A549 (cell line): ENCODE data around the gene DCPS. TPM values are rescaled to one million over a fixed set of nuclear protein-coding genes. Genes with fewer than 3 reads are reported as not detected.

Experiments used
- ATAC-seq, 2 experiments: fragments of 200-7000 bp in 1 of 2; fragments of >200 bp in 1 of 2; cut with Nextera tagmentation in 1 of 2; cut with Tn5 transposase in 1 of 2; 3 replicates each; pipeline versions ENCODE4 v1.8.0 to v1.9.1; 2018 to 2020; ENCODE audit warnings: mild to moderate bottlenecking in 1 of 2, moderate library complexity in 1 of 2
- CTCF ChIA-PET: fragments of 300-600 bp; sonication (Branson Sonifier 250); formaldehyde crosslinking; extraction: SDS; loops from one replicate; lab custom pipeline; 2021; ENCODE audit warnings: antibody characterized with exemption, inconsistent platforms; lab: Yijun Ruan, JAX
- POLR2A ChIA-PET: fragments of 350-600 bp; formaldehyde crosslinking; extraction: SDS; loops from one replicate; lab custom pipeline; 2021; ENCODE audit warnings: antibody characterized with exemption, inconsistent platforms; lab: Yijun Ruan, JAX
- DNase-seq, 2 experiments: peaks; one replicate each; pipeline versions ENCODE4 v3.0.0 to v3.0.0-alpha.2; 2011 to 2016; ENCODE audit warnings: low read depth in 1 of 2, low spot score in 1 of 2
- FAIRE-seq: peaks from 2 replicates; lab custom pipeline; 2011; peaks lifted over from hg19 to GRCh38; lab: Jason Lieb, UNC
- H3K27ac ChIP-seq, 2 experiments: fragments of >200 bp; sonication (Bioruptor Twin); formaldehyde crosslinking; 3 replicates each; pipeline ENCODE4 v1.5.1; 2016 to 2017
- H3K4me1 ChIP-seq: fragments of >200 bp; sonication (Bioruptor Twin); formaldehyde crosslinking; 3 replicates; pipeline ENCODE4 v1.6.1; 2016
- H3K4me2 ChIP-seq: fragments of >200 bp; sonication (Bioruptor Twin); formaldehyde crosslinking; 3 replicates; pipeline ENCODE4 v1.6.1; 2016
- H3K4me3 ChIP-seq: fragments of >200 bp; sonication (Bioruptor Twin); formaldehyde crosslinking; 3 replicates; pipeline ENCODE4 v1.5.1; 2016
- H3K9me3 ChIP-seq: fragments of >200 bp; sonication (Bioruptor Twin); formaldehyde crosslinking; 3 replicates; pipeline ENCODE4 v1.6.1; 2016
- BHLHE40 ChIP-seq: IDR thresholded peaks from 2 replicates; pipeline ENCODE4 v1.6.1; 2012; ENCODE audit warnings: low read depth, low read length, inconsistent platforms
- CHD2 ChIP-seq: fragments of 150-350 bp; IDR thresholded peaks from 2 replicates; pipeline ENCODE4 v1.6.1; 2014; ENCODE audit warnings: low read length; ENCODE audit not compliant: partially characterized antibody
- E2F6 ChIP-seq: IDR thresholded peaks from 2 replicates; pipeline ENCODE4 v1.6.1; 2012; ENCODE audit warnings: low read depth, borderline replicate concordance
- EHMT2 ChIP-seq: fragments of 200-600 bp; sonication (generic); IDR thresholded peaks from 2 replicates; pipeline ENCODE4 v1.6.1; 2016; ENCODE audit warnings: antibody characterized with exemption, low read depth, mild to moderate bottlenecking, moderate library complexity
- ELK1 ChIP-seq: fragments of 150-350 bp; IDR thresholded peaks from 2 replicates; pipeline ENCODE4 v1.6.1; 2014; ENCODE audit warnings: low read depth, mild to moderate bottlenecking, low read length
- ESRRA ChIP-seq: fragments of 150-350 bp; IDR thresholded peaks from 2 replicates; pipeline ENCODE4 v1.6.1; 2014; ENCODE audit warnings: mild to moderate bottlenecking, low read length, borderline replicate concordance
- FOSB ChIP-seq: fragments of 250-450 bp; sonication (Bioruptor Pico); IDR thresholded peaks from 2 replicates; pipeline ENCODE4 v1.5.0; 2020; ENCODE audit warnings: mild to moderate bottlenecking, moderate library complexity
- FOSL2 ChIP-seq, 2 experiments: fragments of 450-650 bp in 1 of 2; fragments of >200 bp in 1 of 2; sonication (Bioruptor Twin) in 1 of 2; formaldehyde crosslinking; IDR thresholded peaks; 2 replicates each; pipeline versions ENCODE4 v1.5.0 to v1.6.1; 2016 to 2020; ENCODE audit warnings: mild to moderate bottlenecking in 1 of 2, moderate library complexity in 1 of 2
- FOXS1 ChIP-seq: fragments of 250-450 bp; sonication (Bioruptor Pico); IDR thresholded peaks from 2 replicates; pipeline ENCODE4 v1.5.0; 2020; ENCODE audit warnings: mild to moderate bottlenecking, moderate library complexity
- HDAC2 ChIP-seq: fragments of 200-600 bp; sonication (generic); IDR thresholded peaks from 2 replicates; pipeline ENCODE4 v1.6.1; 2016
- HEYL ChIP-seq: fragments of 250-450 bp; sonication (Bioruptor Pico); IDR thresholded peaks from 2 replicates; pipeline ENCODE4 v1.8.0; 2021; ENCODE audit warnings: mild to moderate bottlenecking, moderate library complexity
- HOXA7 ChIP-seq: fragments of 250-450 bp; sonication (Bioruptor Pico); IDR thresholded peaks from 2 replicates; pipeline ENCODE4 v1.5.0; 2020; ENCODE audit warnings: mild to moderate bottlenecking, moderate library complexity
- HOXB5 ChIP-seq: fragments of 250-450 bp; sonication (Bioruptor Pico); IDR thresholded peaks from 2 replicates; pipeline ENCODE4 v1.5.0; 2020; ENCODE audit warnings: mild to moderate bottlenecking, moderate library complexity
- JUN ChIP-seq, 2 experiments: fragments of >200 bp; sonication (Bioruptor Twin); formaldehyde crosslinking; IDR thresholded peaks; 2 replicates in 1 of 2; 3 replicates in 1 of 2; pipeline ENCODE4 v1.6.1; 2016 to 2017
- JUNB ChIP-seq: fragments of >200 bp; sonication (Bioruptor Twin); formaldehyde crosslinking; IDR thresholded peaks from 2 replicates; pipeline ENCODE4 v1.6.1; 2016
- MYC ChIP-seq: IDR thresholded peaks from 2 replicates; pipeline ENCODE4 v1.6.1; 2012; ENCODE audit warnings: mild to moderate bottlenecking, inconsistent platforms, low read length, improper control_type of control experiment, borderline replicate concordance
- NFE2L2 ChIP-seq: fragments of 150-350 bp; conservative IDR thresholded peaks from 2 replicates; pipeline ENCODE4 v1.6.1; 2014; ENCODE audit warnings: low read length
- PBX3 ChIP-seq: IDR thresholded peaks from 2 replicates; pipeline ENCODE4 v1.6.1; 2012
- PHF8 ChIP-seq: fragments of 200-600 bp; sonication (generic); IDR thresholded peaks from 2 replicates; pipeline ENCODE4 v1.6.1; 2016; ENCODE audit warnings: low read depth, mild to moderate bottlenecking, antibody characterized with exemption, moderate library complexity, borderline replicate concordance
- POLR2AphosphoS2 ChIP-seq: conservative IDR thresholded peaks from 2 replicates; pipeline ENCODE4 v1.6.1; 2012; ENCODE audit warnings: low read length, improper control_type of control experiment, inconsistent platforms
- RAD21 ChIP-seq, 2 experiments: fragments of >200 bp in 1 of 2; sonication (Bioruptor Twin) in 1 of 2; formaldehyde crosslinking in 1 of 2; IDR thresholded peaks in 1 of 2; conservative IDR thresholded peaks in 1 of 2; 2 replicates in 1 of 2; 3 replicates in 1 of 2; pipeline ENCODE4 v1.6.1; 2012 to 2018; ENCODE audit warnings: inconsistent platforms in 1 of 2
- RCOR1 ChIP-seq: fragments of 150-350 bp; IDR thresholded peaks from 2 replicates; pipeline ENCODE4 v1.6.1; 2014; ENCODE audit warnings: antibody characterized with exemption, low read length, low read depth
- RFX5 ChIP-seq: fragments of 450-650 bp; IDR thresholded peaks from 2 replicates; pipeline ENCODE4 v1.7.1; 2014; ENCODE audit warnings: antibody characterized with exemption, mild to moderate bottlenecking, moderate library complexity
- RNF2 ChIP-seq: fragments of 200-600 bp; sonication (generic); IDR thresholded peaks from 2 replicates; pipeline ENCODE4 v1.6.1; 2016; ENCODE audit warnings: low read depth, mild to moderate bottlenecking, antibody characterized with exemption, moderate library complexity, borderline replicate concordance
- TFCP2L1 ChIP-seq: fragments of 250-450 bp; sonication (Bioruptor Pico); IDR thresholded peaks from 2 replicates; pipeline ENCODE4 v1.5.0; 2021; ENCODE audit warnings: mild to moderate bottlenecking
- TP53 ChIP-seq: fragments of 250-450 bp; sonication (Bioruptor Pico); IDR thresholded peaks from 2 replicates; pipeline ENCODE4 v1.5.0; 2021; ENCODE audit warnings: mild to moderate bottlenecking, moderate library complexity
- ZFP36 ChIP-seq: fragments of 450-650 bp; IDR thresholded peaks from 2 replicates; pipeline ENCODE4 v1.6.1; 2014; ENCODE audit warnings: borderline replicate concordance; ENCODE audit not compliant: partially characterized antibody
- ZNF302 ChIP-seq: fragments of 250-450 bp; sonication (Bioruptor Pico); IDR thresholded peaks from 2 replicates; pipeline ENCODE4 v1.9.0; 2021; ENCODE audit warnings: inconsistent platforms, mild to moderate bottlenecking, moderate library complexity
- ZSCAN20 ChIP-seq: fragments of 250-450 bp; sonication (Bioruptor Pico); IDR thresholded peaks from 2 replicates; pipeline ENCODE4 v1.8.0; 2022; ENCODE audit warnings: mild to moderate bottlenecking, moderate library complexity
- WGBS: methylation state at CpG from one replicate; pipeline ENCODE4 v1.1.6; 2017; ENCODE audit errors: missing lambda C conversion rate; 5-methylcytosine and 5-hydroxymethylcytosine counted together
- polyA plus RNA-seq, 4 experiments: library from polyadenylated mRNA; depleted of rRNA in 3 of 4; stranded (reverse); fragments of >200 nt; fragmentation: RNase III in 1 of 4; extraction: RNeasy Plus Mini Kit Qiagen cat#74134 plus additional on column Dnase treatment in 1 of 4; gene quantifications; 2 replicates in 3 of 4; 3 replicates in 1 of 4; pipeline ENCODE4 v1.2.3, GENCODE V29; 2011 to 2017

The DCPS gene
- polyA plus RNA-seq, 2 of the 4 experiments (the other 2 are of a cell fraction) = 17.8 to 23.0 TPM

- H3K27ac ChIP-seq = no peak overlapping the region
- ATAC-seq = no peak
- H3K4me2 ChIP-seq = no peak overlapping the region
- H3K4me1 ChIP-seq = peaks cover 15% of the 10 kb centered on the region; the same call in 2 of the 3 replicates
- ChIA-PET CTCF (interaction anchor here (0.7 kb wide), 1 partner anchor 12 kb away, joined by 3 read pairs; no protein-coding TSS in a partner anchor), POLR2A (no interaction called here)
- no peak for DNase-seq
- no peak overlapping the region for H3K4me3 ChIP-seq
- 95% methylated on average over 4 of the region's 5 CpGs for WGBS
- H3K9me3 ChIP-seq = no peaks in the 10 kb centered on the region
- TF ChIP-seq JUN (IDR thresholded peaks at IDR 0.05) = no peak
- no peak for TF ChIP-seq NFE2L2
- TF ChIP-seq TP53 (CRISPR knock-in tag) = no peak
- no peak for TF ChIP-seq MYC
- TF ChIP-seq BHLHE40 = no peak
- no peak for TF ChIP-seq E2F6
- TF ChIP-seq JUNB = no peak
- no peak for TF ChIP-seq FOXS1 (CRISPR knock-in tag)
- TF ChIP-seq POLR2AphosphoS2 = no peak
- no peak for TF ChIP-seq TFCP2L1 (CRISPR knock-in tag)
- no peak for TF ChIP-seq ESRRA
- TF ChIP-seq FOSL2 (IDR thresholded peaks at IDR 0.05) = no peak
- TF ChIP-seq FOSL2 (CRISPR knock-in tag; IDR thresholded peaks at IDR 0.05) = no peak
- no peak for TF ChIP-seq PBX3
- no peak for TF ChIP-seq ZFP36
- no peak for FAIRE-seq
These were observed 23.3 kb upstream of the DCPS start for GRCh38 chr11:126280595-126280994.

- ATAC-seq = no peak
- POLR2A ChIA-PET = interaction anchor here (1.7 kb wide), 1 partner anchor 12 kb away, joined by 6 read pairs; the partner anchor contains the start of genes FOXRED1 and SRPRA
- FAIRE-seq = no peak
- Histone ChIP-seq H3K4me1 (peaks cover 15% of the 10 kb centered on the region; the same call in 2 of the 3 replicates), H3K9me3 (no peaks in the 10 kb centered on the region)
- TF ChIP-seq EHMT2 = no peak
- no peak for TF ChIP-seq RCOR1
- TF ChIP-seq, all 56 proteins: peak for 0
- H3K4me2 ChIP-seq = no peak overlapping the region
- CTCF ChIA-PET = interaction anchor here (0.7 kb wide), 1 partner anchor 12 kb away, joined by 3 read pairs; no protein-coding TSS in a partner anchor
- H3K27ac ChIP-seq = no peak overlapping the region
- no peak for DNase-seq
- 94% methylated on average over 6 of the region's 6 CpGs for WGBS
- H3K4me3 ChIP-seq = no peak overlapping the region
These were observed 22.6 kb upstream of the DCPS start for GRCh38 chr11:126281245-126281644.

GRCh38 chr11:126281666-126282175, 22.1 kb upstream of the DCPS start:
- H3K4me3 ChIP-seq = no peak overlapping the region
- no peak for FAIRE-seq
- ATAC-seq = no peak
- ChIA-PET POLR2A (interaction anchor here (0.7 to 1.7 kb wide), 2 partner anchors 13 to 22 kb away, joined by 3 to 6 read pairs; partner anchors contain the start of genes DCPS, FOXRED1 and SRPRA), CTCF (interaction anchor here (0.7 kb wide), 1 partner anchor 11 kb away, joined by 3 read pairs; no protein-coding TSS in a partner anchor)
- peaks cover 15% of the 10 kb centered on the region; the same call in 2 of the 3 replicates for H3K4me1 ChIP-seq
- H3K27ac ChIP-seq = peak overlapping the region in 1 of 2 experiments; percentile 100; a peak in 3 of 6 replicates
- H3K4me2 ChIP-seq = peak overlapping the region; percentile 80; the same call in 1 of the 3 replicates
- no peaks in the 10 kb centered on the region for H3K9me3 ChIP-seq
- DNase-seq = no peak
- 93% methylated on average over 10 of the region's 10 CpGs for WGBS
- no peak for TF ChIP-seq PHF8
- no peak for TF ChIP-seq RCOR1
- TF ChIP-seq HOXB5 = no peak
- no peak for TF ChIP-seq PBX3
- TF ChIP-seq FOSB (CRISPR knock-in tag) = no peak
- TF ChIP-seq EHMT2 = no peak
- TF ChIP-seq ESRRA = no peak
- TF ChIP-seq CHD2 = no peak
- TF ChIP-seq TFCP2L1 (CRISPR knock-in tag) = no peak
- no peak for TF ChIP-seq ELK1
- no peak for TF ChIP-seq ZNF302 (CRISPR knock-in tag)
- no peak for TF ChIP-seq RFX5
- no peak for TF ChIP-seq HEYL (CRISPR knock-in tag)
- no peak for TF ChIP-seq ZSCAN20
- TF ChIP-seq RNF2 = no peak
- no peak for TF ChIP-seq HDAC2
- no peak for TF ChIP-seq HOXA7
- no peak for TF ChIP-seq RAD21 (conservative IDR thresholded peaks at IDR 0.05 in 1 of 2, IDR thresholded peaks at IDR 0.05 in 1 of 2)
